Glutamatergic neuron (in vitro differentiated cells): ENCODE measurements around the gene RASSF7. TPM values are rescaled to one million over a fixed set of nuclear protein-coding genes. Genes with fewer than 3 reads are reported as not detected.

Experiments
- DNase-seq: peaks from one replicate; pipeline ENCODE4 v3.0.0; 2022
- H3K27ac Mint-ChIP-seq: one replicate; pipeline ENCODE4 v1.8.0; 2020; ENCODE audit warnings: mild to moderate bottlenecking, mixed read lengths, inconsistent platforms; ENCODE audit not compliant: unreplicated experiment
- H3K27me3 Mint-ChIP-seq: one replicate; pipeline ENCODE4 v1.8.0; 2020; ENCODE audit warnings: mild to moderate bottlenecking, moderate library complexity, mixed read lengths, inconsistent platforms; ENCODE audit not compliant: unreplicated experiment
- H3K36me3 Mint-ChIP-seq: one replicate; pipeline ENCODE4 v1.8.0; 2020; ENCODE audit warnings: mild to moderate bottlenecking, mixed read lengths, inconsistent platforms; ENCODE audit not compliant: unreplicated experiment
- H3K4me1 Mint-ChIP-seq: one replicate; pipeline ENCODE4 v1.8.0; 2020; ENCODE audit warnings: mild to moderate bottlenecking, low read depth, mixed read lengths, inconsistent platforms; ENCODE audit not compliant: unreplicated experiment
- H3K4me3 Mint-ChIP-seq: one replicate; pipeline ENCODE4 v1.8.0; 2020; ENCODE audit warnings: mild to moderate bottlenecking, mixed read lengths, inconsistent platforms; ENCODE audit not compliant: unreplicated experiment
- H3K9me3 Mint-ChIP-seq: one replicate; pipeline ENCODE4 v1.8.0; 2020; ENCODE audit warnings: mild to moderate bottlenecking, moderate library complexity, mixed read lengths, inconsistent platforms; ENCODE audit not compliant: unreplicated experiment
- long read RNA-seq: library from polyadenylated mRNA; unstranded; transcript quantifications from one replicate; pipeline ENCODE4 v2.0.0, GENCODE V29; 2020; ENCODE audit not compliant: unreplicated experiment
- total RNA-seq: library from RNA; stranded (reverse); fragmentation: NEBNext Ultra II Directional; extraction: Animal tissue kit (Norgen Biotek cat#: 25700); gene quantifications from one replicate; pipeline ENCODE4 v1.2.1, GENCODE V29; 2021; ENCODE audit not compliant: unreplicated experiment
- TF ChIP-seq, protein P1 (sequence below): fragments of 200-600 bp; sonication (generic); IDR thresholded peaks from one replicate; pipeline ENCODE4 v1.5.0; 2021; ENCODE audit not compliant: partially characterized antibody, unreplicated experiment

RASSF7 gene, protein sequence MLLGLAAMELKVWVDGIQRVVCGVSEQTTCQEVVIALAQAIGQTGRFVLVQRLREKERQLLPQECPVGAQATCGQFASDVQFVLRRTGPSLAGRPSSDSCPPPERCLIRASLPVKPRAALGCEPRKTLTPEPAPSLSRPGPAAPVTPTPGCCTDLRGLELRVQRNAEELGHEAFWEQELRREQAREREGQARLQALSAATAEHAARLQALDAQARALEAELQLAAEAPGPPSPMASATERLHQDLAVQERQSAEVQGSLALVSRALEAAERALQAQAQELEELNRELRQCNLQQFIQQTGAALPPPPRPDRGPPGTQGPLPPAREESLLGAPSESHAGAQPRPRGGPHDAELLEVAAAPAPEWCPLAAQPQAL
- 9.4 TPM for total RNA-seq
- long read RNA-seq, transcript RASSF7-201 (4 exons, 1,731 nt) = major isoform, 7 of 9 reads
- long read RNA-seq, partial matches to known transcripts = 0 of 9 reads
- long read RNA-seq, other reads (novel, unspliced or antisense) = 2 of 9 reads

DNA sequence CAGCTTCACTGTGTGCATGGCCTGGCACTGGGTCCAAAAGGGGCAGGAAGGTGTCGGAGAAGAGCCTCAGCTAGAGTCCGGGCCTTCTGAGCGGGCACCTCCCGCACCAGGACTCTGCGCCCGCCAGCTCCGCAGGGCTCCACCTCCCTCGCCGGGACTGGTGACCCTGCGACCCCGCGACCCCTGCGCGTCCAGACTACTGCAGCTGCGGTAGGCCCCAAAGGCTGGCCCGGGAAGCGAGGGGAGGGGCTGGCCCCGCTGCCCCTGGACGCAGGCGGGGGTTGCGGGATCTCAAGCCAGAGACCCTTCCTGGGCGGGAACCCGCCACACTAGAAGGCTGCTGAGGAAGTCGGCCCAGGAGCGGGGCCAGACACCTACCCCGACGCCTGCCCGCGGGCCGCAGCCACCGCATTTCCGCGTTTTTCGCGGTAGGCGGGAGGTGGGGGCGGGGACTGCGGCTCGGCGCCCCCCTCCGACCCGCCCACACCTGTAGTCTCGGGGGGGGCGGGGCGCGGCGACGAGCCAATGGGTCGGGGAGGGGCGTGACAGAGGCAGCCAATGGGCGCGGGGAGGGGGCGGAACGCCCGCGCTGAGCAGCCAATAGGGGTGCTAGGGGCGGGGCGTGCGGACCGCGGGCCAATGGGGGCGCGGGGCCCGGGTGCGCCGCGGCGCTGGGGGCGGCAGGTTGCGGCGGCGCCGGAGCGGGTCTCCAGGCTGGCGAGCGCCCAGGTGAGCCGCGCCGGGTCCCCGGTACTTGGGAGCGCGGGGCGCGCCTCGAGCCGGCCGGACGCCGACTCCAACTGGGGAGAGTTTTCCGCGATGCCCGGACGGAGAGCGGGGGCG is at the start of gene RASSF7, which contains the start of gene LMNTD2:
Gene RASSF7, plus strand, starts transcription at position 666 of the 843 bp plus-strand sequence. CDS start 799 bp downstream, outside the sequence.
Gene LMNTD2, minus strand, starts transcription at position 434 of the 843 bp plus-strand sequence. Its CDS starts 22 bp downstream, at position 412.
- no peaks in the 10 kb centered on the region for H3K36me3 Mint-ChIP-seq
- DNase-seq = peak; percentile 96
- peak within 1 kb of the TSS; percentile 61 for H3K4me3 Mint-ChIP-seq
- H3K27ac Mint-ChIP-seq = no peak within 1 kb of the TSS
- no peaks in the 10 kb centered on the region for H3K4me1 Mint-ChIP-seq
- peaks cover 7% of the 10 kb centered on the region for H3K27me3 Mint-ChIP-seq
- TF ChIP-seq, protein P1, sequence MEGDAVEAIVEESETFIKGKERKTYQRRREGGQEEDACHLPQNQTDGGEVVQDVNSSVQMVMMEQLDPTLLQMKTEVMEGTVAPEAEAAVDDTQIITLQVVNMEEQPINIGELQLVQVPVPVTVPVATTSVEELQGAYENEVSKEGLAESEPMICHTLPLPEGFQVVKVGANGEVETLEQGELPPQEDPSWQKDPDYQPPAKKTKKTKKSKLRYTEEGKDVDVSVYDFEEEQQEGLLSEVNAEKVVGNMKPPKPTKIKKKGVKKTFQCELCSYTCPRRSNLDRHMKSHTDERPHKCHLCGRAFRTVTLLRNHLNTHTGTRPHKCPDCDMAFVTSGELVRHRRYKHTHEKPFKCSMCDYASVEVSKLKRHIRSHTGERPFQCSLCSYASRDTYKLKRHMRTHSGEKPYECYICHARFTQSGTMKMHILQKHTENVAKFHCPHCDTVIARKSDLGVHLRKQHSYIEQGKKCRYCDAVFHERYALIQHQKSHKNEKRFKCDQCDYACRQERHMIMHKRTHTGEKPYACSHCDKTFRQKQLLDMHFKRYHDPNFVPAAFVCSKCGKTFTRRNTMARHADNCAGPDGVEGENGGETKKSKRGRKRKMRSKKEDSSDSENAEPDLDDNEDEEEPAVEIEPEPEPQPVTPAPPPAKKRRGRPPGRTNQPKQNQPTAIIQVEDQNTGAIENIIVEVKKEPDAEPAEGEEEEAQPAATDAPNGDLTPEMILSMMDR = no peak
- H3K9me3 Mint-ChIP-seq = peaks cover 6% of the 10 kb centered on the region

DNA sequence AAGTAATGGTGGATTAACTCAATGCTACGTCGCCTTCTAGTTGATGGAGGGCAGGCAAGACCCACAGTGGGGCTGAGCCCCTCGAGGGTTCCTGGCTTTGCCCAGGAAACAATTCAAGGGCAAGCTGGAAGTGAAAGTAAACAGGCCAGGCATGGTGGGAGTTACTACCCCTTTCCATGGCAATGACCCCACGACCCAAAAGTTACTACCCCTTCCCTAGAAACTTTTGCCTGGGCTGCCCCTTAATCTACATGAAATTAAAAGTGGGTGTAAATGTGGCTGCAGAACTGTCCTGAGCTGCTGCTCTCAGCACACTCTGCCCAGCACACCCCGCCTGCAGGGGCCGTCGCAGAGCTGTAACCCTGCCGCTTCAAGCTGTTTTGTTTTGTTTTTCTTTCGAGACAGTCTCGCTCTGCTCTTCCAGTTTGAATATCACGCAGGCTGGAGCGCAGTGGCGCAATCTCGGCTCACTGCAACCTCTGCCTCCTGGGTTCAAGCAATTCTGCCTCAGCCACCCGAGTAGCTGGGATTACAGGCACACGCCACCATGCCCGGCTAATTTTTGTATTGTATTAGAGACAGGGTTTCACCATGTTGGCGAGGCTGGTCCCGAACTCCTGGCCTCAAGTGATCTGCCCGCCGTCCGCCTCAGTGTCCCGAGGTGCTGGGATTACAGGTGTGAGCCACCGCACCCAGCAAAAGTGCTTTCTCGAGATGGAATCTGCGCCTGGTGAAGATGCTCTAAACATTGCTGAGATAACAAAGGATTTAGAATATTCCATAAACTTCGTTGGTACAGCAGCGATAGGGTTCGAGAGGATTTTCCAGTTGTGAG is 47.8 kb upstream of the RASSF7 start:
- TF ChIP-seq, protein P1 = no peak
- H3K4me1 Mint-ChIP-seq = peaks cover 2% of the 10 kb centered on the region
- H3K9me3 Mint-ChIP-seq = peaks cover 17% of the 10 kb centered on the region
- peak overlapping the region; percentile 15 for H3K4me3 Mint-ChIP-seq
- no peak for DNase-seq
- H3K27ac Mint-ChIP-seq = peak overlapping the region; percentile 52
- peaks cover 31% of the 10 kb centered on the region for H3K36me3 Mint-ChIP-seq
- peaks cover 10% of the 10 kb centered on the region for H3K27me3 Mint-ChIP-seq

DNA sequence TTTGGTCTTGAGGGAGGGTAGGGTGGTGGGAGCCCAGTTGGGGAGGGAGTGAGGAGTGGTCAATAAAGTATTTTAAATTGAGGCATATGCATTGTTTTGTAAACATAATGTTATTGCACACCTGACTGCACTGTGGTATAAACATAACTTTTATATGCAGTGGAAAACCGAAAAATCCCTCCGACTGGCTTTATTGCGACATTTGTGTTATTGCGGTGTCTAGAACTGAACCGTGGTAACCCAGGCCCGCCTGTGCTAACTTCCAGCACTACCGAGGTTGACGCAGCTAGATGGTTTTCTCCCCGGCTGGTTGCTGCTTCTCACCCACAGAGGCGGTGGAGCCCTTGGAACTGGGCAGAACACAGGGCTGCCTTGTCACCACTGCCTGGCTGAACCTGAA is 46.2 kb upstream of the RASSF7 start:
- no peak for DNase-seq
- H3K4me3 Mint-ChIP-seq = no peak overlapping the region
- H3K4me1 Mint-ChIP-seq = peaks cover 2% of the 10 kb centered on the region
- peaks cover 6% of the 10 kb centered on the region for H3K27me3 Mint-ChIP-seq
- H3K36me3 Mint-ChIP-seq = peaks cover 31% of the 10 kb centered on the region
- TF ChIP-seq, protein P1 = no peak
- no peak overlapping the region for H3K27ac Mint-ChIP-seq
- H3K9me3 Mint-ChIP-seq = peaks cover 15% of the 10 kb centered on the region

DNA sequence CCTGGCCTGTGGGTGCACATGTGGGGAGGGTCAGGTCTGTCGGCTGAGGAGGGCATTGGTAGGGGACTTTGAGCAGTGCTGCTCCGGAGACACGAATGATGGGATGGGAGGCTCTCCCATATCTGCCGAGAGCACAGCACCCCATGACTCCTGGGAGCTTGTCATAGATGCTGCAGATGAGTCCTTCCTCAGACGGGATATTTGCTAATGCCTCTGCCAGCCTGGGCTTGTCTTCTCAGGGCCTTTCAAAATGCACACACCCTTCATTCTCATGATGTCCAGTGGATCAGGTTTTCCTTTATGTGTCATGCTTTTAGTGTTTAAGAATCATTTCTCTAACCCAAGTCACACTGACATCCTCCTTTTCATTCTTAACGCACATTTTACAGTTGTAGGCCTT is 45.6 kb upstream of the RASSF7 start:
- Mint-ChIP-seq H3K27me3 (peaks cover 6% of the 10 kb centered on the region), H3K4me1 (peaks cover 2% of the 10 kb centered on the region), H3K9me3 (peaks cover 12% of the 10 kb centered on the region), H3K27ac (no peak overlapping the region), H3K4me3 (no peak overlapping the region), H3K36me3 (peaks cover 26% of the 10 kb centered on the region)
- no peak for DNase-seq
- TF ChIP-seq, protein P1 = no peak
